ENCODE measurements around the gene PIGB. TPM values are rescaled to one million over a fixed set of nuclear protein-coding genes. Genes with fewer than 3 reads are reported as not detected.

PIGB gene
- total RNA-seq (10 to 100 TPM; 16.3 to 28.2 (median 20.1) TPM), total RNA-seq (10.5 to 30.2 (median 22.5) reads per million in 29 experiments)
- total RNA-seq (2013): 29.7 TPM

- WGBS (ENCODE audit: insufficient coverage): under 1% methylated on average over 41 of the region's 49 CpGs
Observed at GRCh38 chr15:55318588-55319494, at the start of gene PIGB, which contains the start of gene PIGBOS1. TSS of gene PIGB (plus strand) at chr15:55319222. CDS start at chr15:55319251, 29 bp downstream. TSS of gene PIGBOS1 (minus strand) at chr15:55319123. CDS start at chr15:55317792, 1,331 bp downstream.

GRCh38 chr15:55270291-55270690 is 48.7 kb upstream of the PIGB start:
- Mint-ChIP-seq H3K36me3 (peaks cover 35% of the 10 kb centered on the region), H3K4me1 (peaks cover 86 to 88% (median 87%) of the 10 kb centered on the region in 3 donors), H3K9me3 (no peaks in the 10 kb centered on the region), H3K4me3 (peak overlapping the region in 1 of 3 donors; percentile 14), H3K27me3 (no peaks in the 10 kb centered on the region), H3K27ac (peak overlapping the region; percentile 52 to 98)
- Histone ChIP-seq H3K4me1 (ENCODE audit: control insufficient read depth in 1 of 2, extremely low read depth in 1 of 2, insufficient read depth in 2 of 2, low read length in 2 of 2) (peaks cover 14 to 61% of the 10 kb centered on the region in 2 experiments), H3K36me3 (ENCODE audit: control insufficient read depth in 2 of 2, extremely low read depth in 1 of 2, insufficient read depth in 1 of 2, low read length in 1 of 2) (peaks cover 0 to 10% of the 10 kb centered on the region in 2 donors), H3K9me3 (no peaks in the 10 kb centered on the region), H3K27ac (ENCODE audit: low read length) (peak overlapping the region; percentile 93), H3K27me3 (replicated peaks in 1 of 2; ENCODE audit: control insufficient read depth in 2 of 2, extremely low read depth in 1 of 2, insufficient read depth in 2 of 2, low read length in 1 of 2) (no peaks in the 10 kb centered on the region), H3K4me3 (ENCODE audit: control insufficient read depth in 1 of 2, extremely low read depth in 1 of 2, low read length in 1 of 2) (no peak overlapping the region)
- WGBS (ENCODE audit: insufficient coverage): 58% methylated on average over 4 of the region's 6 CpGs
- ChIA-PET CTCF (interaction anchor here in 1 of 2 donors (0.6 to 2.3 kb wide), 4 partner anchors 10 to 53 kb away, joined by 3 to 7 read pairs (median 4); no protein-coding TSS in a partner anchor), POLR2A (interaction anchor here (0.6 to 1.1 kb wide), 3 partner anchors 15 to 1218 kb away, joined by 3 to 7 read pairs (median 6); no protein-coding TSS in a partner anchor)
- DNase-seq (no peak), ATAC-seq (replicated peaks in 1 of 4) (no peak)

More at GRCh38 chr15:55318588-55319494, at the start of gene PIGB, which contains the start of gene PIGBOS1:
- H3K36me3 ChIP-seq (ENCODE audit: control insufficient read depth in 2 of 2, extremely low read depth in 1 of 2, insufficient read depth in 1 of 2, low read length in 1 of 2): peaks cover 0 to 2% of the 10 kb centered on the region in 2 donors
- peak within 1 kb of the TSS; percentile 91 to 94 for H3K4me3 ChIP-seq (ENCODE audit: control insufficient read depth in 1 of 2, extremely low read depth in 1 of 2, low read length in 1 of 2)
- H3K4me1 Mint-ChIP-seq: peaks cover 66 to 72% (median 72%) of the 10 kb centered on the region in 3 donors
- ChIA-PET POLR2A (interaction anchor here (0.5 to 1.7 kb wide), 6 partner anchors 52 to 122 kb away, joined by 3 to 10 read pairs (median 4); partner anchors contain the start of genes CCPG1 (in 1 of the 2), PIERCE2 (in 1 of the 2) and RSL24D1 (in 1 of the 2)), CTCF (interaction anchor here (0.6 to 1.8 kb wide), 12 partner anchors 14 to 172 kb away, joined by 3 to 14 read pairs (median 4); partner anchors contain the start of genes CCPG1 (in 2 of the 2), PIERCE2 (in 2 of the 2) and RSL24D1 (in 1 of the 2))
- peaks cover 10 to 16% of the 10 kb centered on the region in 2 experiments for H3K4me1 ChIP-seq (ENCODE audit: control insufficient read depth in 1 of 2, extremely low read depth in 1 of 2, insufficient read depth in 2 of 2, low read length in 2 of 2)
- peaks cover 24% of the 10 kb centered on the region for H3K36me3 Mint-ChIP-seq
- H3K27ac ChIP-seq (ENCODE audit: low read length): peak within 1 kb of the TSS; percentile 98
- no peaks in the 10 kb centered on the region for H3K27me3 Mint-ChIP-seq
- H3K27ac Mint-ChIP-seq: peak within 1 kb of the TSS; percentile 98 to 99
- H3K4me3 Mint-ChIP-seq: peak within 1 kb of the TSS; percentile 98 to 99 (median 98)
- no peaks in the 10 kb centered on the region for H3K9me3 ChIP-seq
- no peaks in the 10 kb centered on the region for H3K27me3 ChIP-seq (replicated peaks in 1 of 2; ENCODE audit: control insufficient read depth in 2 of 2, extremely low read depth in 1 of 2, insufficient read depth in 2 of 2, low read length in 1 of 2)
- H3K9me3 Mint-ChIP-seq: no peaks in the 10 kb centered on the region
- DNase-seq: peak; percentile 57 to 85 (median 72)
- ATAC-seq (replicated peaks in 1 of 4): peak; percentile 90 to 93 (median 91)

GRCh38 chr15:55276324-55276723 is 42.7 kb upstream of the PIGB start:
- ChIA-PET POLR2A (no interaction called here), CTCF (interaction anchor here in 1 of 2 donors (1.0 to 3.4 kb wide), 5 partner anchors 10 to 60 kb away, joined by 3 to 13 read pairs (median 3); no protein-coding TSS in a partner anchor)
- Mint-ChIP-seq H3K9me3 (no peaks in the 10 kb centered on the region), H3K4me1 (peaks cover 77 to 84% (median 82%) of the 10 kb centered on the region in 3 donors), H3K4me3 (peak overlapping the region in 2 of 3 donors; percentile 47 to 69), H3K36me3 (peaks cover 13% of the 10 kb centered on the region), H3K27me3 (no peaks in the 10 kb centered on the region), H3K27ac (peak overlapping the region; percentile 95 to 99)
- Histone ChIP-seq H3K27me3 (replicated peaks in 1 of 2; ENCODE audit: control insufficient read depth in 2 of 2, extremely low read depth in 1 of 2, insufficient read depth in 2 of 2, low read length in 1 of 2) (no peaks in the 10 kb centered on the region), H3K27ac (ENCODE audit: low read length) (peak overlapping the region; percentile 76), H3K4me1 (ENCODE audit: control insufficient read depth in 1 of 2, extremely low read depth in 1 of 2, insufficient read depth in 2 of 2, low read length in 2 of 2) (peaks cover 13 to 52% of the 10 kb centered on the region in 2 experiments), H3K9me3 (no peaks in the 10 kb centered on the region), H3K4me3 (ENCODE audit: control insufficient read depth in 1 of 2, extremely low read depth in 1 of 2, low read length in 1 of 2) (no peak overlapping the region), H3K36me3 (ENCODE audit: control insufficient read depth in 2 of 2, extremely low read depth in 1 of 2, insufficient read depth in 1 of 2, low read length in 1 of 2) (peaks cover 0 to 3% of the 10 kb centered on the region in 2 donors)
- no peak for DNase-seq
- no CpG with 5 or more reads among the region's 5 CpGs for WGBS (ENCODE audit: insufficient coverage)
- no peak for ATAC-seq (replicated peaks in 1 of 4)

DNA sequence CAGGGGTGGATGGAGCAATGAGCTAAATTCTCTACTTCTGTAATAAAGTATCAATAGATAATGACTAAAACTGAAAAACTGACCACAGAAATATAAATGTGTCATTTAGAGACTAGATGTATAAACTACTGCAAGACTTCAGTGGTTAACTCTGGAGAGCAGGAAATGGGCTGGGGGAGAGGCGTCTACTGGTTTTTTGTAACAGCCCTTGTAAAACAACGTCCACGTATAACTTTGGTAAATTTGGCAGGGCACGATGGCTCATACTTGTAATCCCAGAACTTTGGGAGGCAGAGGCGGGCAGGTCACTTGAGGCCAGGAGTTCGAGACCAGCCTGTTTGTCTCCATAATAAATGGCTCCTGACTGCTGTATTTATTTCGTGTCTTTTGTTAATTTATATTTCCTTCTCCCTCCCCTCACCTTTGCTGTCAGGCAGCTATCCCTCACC is 41.9 kb upstream of the PIGB start:
- peak in 30 of 35 experiments; percentile 17 to 69 (median 38) for DNase-seq
- Histone ChIP-seq H3K4me1 (ENCODE audit: control insufficient read depth in 1 of 2, extremely low read depth in 1 of 2, insufficient read depth in 2 of 2, low read length in 2 of 2) (peaks cover 13 to 58% of the 10 kb centered on the region in 2 experiments), H3K4me3 (ENCODE audit: control insufficient read depth in 1 of 2, extremely low read depth in 1 of 2, low read length in 1 of 2) (peak overlapping the region in 1 of 2 donors; percentile 5), H3K27me3 (replicated peaks in 1 of 2; ENCODE audit: control insufficient read depth in 2 of 2, extremely low read depth in 1 of 2, insufficient read depth in 2 of 2, low read length in 1 of 2) (no peaks in the 10 kb centered on the region), H3K27ac (ENCODE audit: low read length) (peak overlapping the region; percentile 76), H3K9me3 (no peaks in the 10 kb centered on the region), H3K36me3 (ENCODE audit: control insufficient read depth in 2 of 2, extremely low read depth in 1 of 2, insufficient read depth in 1 of 2, low read length in 1 of 2) (no peaks in the 10 kb centered on the region)
- peaks cover 13% of the 10 kb centered on the region for H3K36me3 Mint-ChIP-seq
- POLR2A ChIA-PET: no interaction called here
- CTCF ChIA-PET: interaction anchor here in 1 of 2 donors (0.6 to 3.4 kb wide), 6 partner anchors 10 to 131 kb away, joined by 3 to 13 read pairs (median 3); partner anchors contain the start of gene PIERCE2
- H3K27ac Mint-ChIP-seq: peak overlapping the region; percentile 95 to 99
- H3K27me3 Mint-ChIP-seq: no peaks in the 10 kb centered on the region
- 0% methylated on average over 3 of the region's 7 CpGs for WGBS (ENCODE audit: insufficient coverage)
- ATAC-seq (replicated peaks in 1 of 4): peak; percentile 53 to 64 (median 58)
- no peaks in the 10 kb centered on the region for H3K9me3 Mint-ChIP-seq
- peaks cover 78 to 86% (median 84%) of the 10 kb centered on the region in 3 donors for H3K4me1 Mint-ChIP-seq
- peak overlapping the region; percentile 58 to 69 (median 59) for H3K4me3 Mint-ChIP-seq

GRCh38 chr15:55277715-55278114 is 41.3 kb upstream of the PIGB start:
- ChIA-PET CTCF (interaction anchor here in 1 of 2 donors (0.6 to 3.4 kb wide), 4 partner anchors 10 to 131 kb away, joined by 3 to 13 read pairs (median 3); partner anchors contain the start of gene PIERCE2), POLR2A (no interaction called here)
- Histone ChIP-seq H3K27ac (ENCODE audit: low read length) (peak overlapping the region; percentile 76), H3K27me3 (replicated peaks in 1 of 2; ENCODE audit: control insufficient read depth in 2 of 2, extremely low read depth in 1 of 2, insufficient read depth in 2 of 2, low read length in 1 of 2) (no peaks in the 10 kb centered on the region), H3K4me1 (ENCODE audit: control insufficient read depth in 1 of 2, extremely low read depth in 1 of 2, insufficient read depth in 2 of 2, low read length in 2 of 2) (peaks cover 13 to 64% of the 10 kb centered on the region in 2 experiments), H3K4me3 (ENCODE audit: control insufficient read depth in 1 of 2, extremely low read depth in 1 of 2, low read length in 1 of 2) (peak overlapping the region in 1 of 2 donors; percentile 5), H3K36me3 (ENCODE audit: control insufficient read depth in 2 of 2, extremely low read depth in 1 of 2, insufficient read depth in 1 of 2, low read length in 1 of 2) (no peaks in the 10 kb centered on the region), H3K9me3 (no peaks in the 10 kb centered on the region)
- WGBS (ENCODE audit: insufficient coverage): no CpG with 5 or more reads among the region's 2 CpGs
- peaks cover 78 to 88% (median 86%) of the 10 kb centered on the region in 3 donors for H3K4me1 Mint-ChIP-seq
- DNase-seq (no peak), ATAC-seq (replicated peaks in 1 of 4) (no peak)
- H3K9me3 Mint-ChIP-seq: no peaks in the 10 kb centered on the region
- H3K27ac Mint-ChIP-seq: peak overlapping the region; percentile 95 to 99
- H3K36me3 Mint-ChIP-seq: peaks cover 9% of the 10 kb centered on the region
- H3K27me3 Mint-ChIP-seq: no peaks in the 10 kb centered on the region
- H3K4me3 Mint-ChIP-seq: peak overlapping the region; percentile 58 to 69 (median 59)

Data from T-cell (primary cell).